OCI-M2 (cell line): ENCODE data around the gene RIT1.
"Not testable (repeated sequence)": the region's sequence is repeated elsewhere in the genome, so short reads cannot be mapped to it uniquely, and the experiment has no call there.

ENCODE experiments used
- DNase-seq: peaks from one replicate; lab custom pipeline; 2025; ENCODE audit not compliant: unreplicated experiment; lab: John Stamatoyannopoulos, UW

The RIT1 gene

DNA sequence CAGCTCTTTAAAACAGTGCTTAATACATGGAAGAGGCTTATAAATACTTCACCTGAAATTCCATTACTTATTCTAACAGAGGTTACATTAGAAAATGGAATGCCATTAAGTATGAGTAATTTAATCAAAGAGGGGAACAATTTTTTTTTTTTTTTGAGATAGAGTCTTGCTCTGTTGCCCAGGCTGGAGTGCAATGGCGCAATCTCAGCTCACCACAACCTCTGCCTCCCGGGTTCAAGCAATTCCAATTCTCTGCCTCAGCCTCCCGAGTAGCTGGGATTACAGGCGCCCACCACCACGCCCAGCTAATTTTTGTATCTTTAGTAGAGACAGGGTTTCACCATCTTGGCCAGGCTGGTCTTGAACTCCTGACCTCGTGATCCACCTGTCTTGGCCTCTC, 15.5 kb downstream of the RIT1 start:
- DNase-seq = not testable (repeated sequence)

DNA sequence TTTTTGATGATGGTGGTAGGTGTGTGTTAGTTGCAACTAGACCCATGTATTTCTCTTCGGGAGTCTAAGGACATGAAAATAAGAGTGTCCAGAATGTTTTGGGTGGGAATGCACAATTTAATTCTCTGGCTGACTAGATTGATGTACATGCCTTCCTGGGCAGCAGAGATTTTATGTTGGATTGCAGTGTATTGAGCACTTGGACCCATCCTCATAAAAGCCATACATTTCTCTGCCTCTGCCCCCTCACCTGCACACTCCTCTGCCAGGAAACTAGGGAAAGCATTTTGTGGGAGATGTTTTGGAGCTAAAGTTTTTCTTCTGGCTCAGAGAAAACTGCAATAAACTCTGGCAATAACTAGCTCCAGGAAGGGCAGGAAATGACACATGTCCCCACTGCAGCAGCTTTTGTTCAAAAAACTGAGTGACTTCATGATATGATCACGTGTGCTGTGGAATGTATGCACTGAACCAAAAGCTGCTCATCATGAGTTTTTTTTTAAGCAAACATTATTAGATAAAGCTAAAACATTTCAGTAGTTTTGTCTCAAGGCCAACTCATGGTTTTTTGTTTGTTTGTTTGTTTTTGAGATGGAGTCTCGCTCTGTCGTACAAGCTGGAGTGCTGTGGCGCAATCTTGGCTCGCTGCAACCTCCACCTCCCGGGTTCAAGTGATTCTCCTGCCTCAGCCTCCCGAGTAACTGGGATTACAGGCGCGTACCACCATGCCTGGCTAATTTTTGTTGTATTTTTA, 17.6 kb downstream of the RIT1 start:
- no peak for DNase-seq

DNA sequence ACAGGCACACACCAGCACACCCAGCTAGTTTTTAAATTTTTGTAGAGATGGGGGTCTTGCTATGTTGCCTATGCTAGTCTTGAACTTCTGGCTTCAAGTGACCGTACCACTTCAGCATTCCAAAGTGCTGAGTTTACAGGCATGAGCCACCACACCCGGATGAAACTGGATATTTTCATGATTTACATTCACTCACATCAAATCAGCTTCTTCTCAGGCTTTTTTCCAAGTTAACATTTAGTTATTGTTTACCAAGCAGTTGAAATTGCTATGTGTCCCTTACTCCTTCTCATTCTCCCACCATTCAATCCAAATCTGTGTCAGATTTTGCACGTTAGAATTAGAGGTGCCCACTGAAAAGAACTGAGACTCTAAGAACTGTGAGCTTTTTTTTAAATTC, 18.4 kb downstream of the RIT1 start:
- DNase-seq = no peak

DNA sequence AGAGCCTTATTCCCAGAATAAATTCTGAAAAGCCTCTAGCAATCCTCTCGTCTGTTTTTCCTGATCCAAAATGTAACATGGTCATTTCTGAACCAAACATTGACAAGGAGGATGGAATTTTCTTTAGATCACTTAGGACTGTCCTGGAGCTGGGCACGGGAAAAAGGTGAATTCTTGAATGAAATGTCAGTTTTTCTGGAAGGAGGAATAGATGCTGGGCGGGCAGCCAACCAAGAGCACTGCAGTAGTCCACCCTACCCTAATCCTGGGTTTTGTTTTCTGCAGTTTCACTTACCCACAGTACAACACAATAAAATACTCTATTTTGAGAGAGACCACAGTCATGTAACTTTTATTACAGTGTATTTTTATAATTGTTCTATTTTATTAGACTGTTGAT, 20.9 kb downstream of the RIT1 start:
- no peak for DNase-seq

DNA sequence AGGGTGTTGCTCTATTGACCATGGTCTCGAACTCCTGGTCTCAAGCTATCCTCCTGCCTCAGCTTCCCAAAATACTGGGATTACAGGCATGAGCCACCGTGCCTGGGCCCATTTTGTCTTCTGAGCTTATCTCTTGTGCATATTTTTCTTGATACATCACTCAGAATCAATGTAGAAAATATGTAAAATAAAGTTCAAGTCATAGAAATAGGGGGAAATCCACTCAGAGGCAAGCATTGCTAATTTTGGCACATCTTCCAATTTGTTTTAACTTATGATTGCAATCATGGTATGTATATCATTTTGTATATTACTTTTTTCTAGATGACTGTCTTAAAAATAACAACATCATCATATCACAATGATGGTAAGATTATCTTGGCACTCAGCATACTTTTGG, 21.6 kb downstream of the RIT1 start:
- no peak for DNase-seq

DNA sequence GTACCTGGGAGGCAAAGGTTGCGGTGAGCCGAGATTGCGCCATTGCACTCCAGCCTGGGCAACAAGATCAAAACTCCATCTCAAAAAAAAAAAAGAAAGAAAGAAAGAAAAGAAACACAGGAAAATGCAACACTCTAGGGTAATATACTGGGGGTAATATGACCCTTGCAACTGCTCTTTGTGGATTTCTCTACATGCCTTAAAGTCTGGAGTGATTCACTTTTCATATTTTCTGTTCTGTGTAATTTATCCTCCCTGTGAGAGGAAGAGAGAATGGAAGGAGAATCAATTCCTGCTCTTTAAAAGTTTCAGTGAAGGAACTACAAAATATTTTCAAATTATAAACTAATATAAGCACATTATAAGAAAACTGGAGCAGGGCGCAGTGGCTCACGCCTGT, 22.7 kb downstream of the RIT1 start:
- DNase-seq = no peak

DNA sequence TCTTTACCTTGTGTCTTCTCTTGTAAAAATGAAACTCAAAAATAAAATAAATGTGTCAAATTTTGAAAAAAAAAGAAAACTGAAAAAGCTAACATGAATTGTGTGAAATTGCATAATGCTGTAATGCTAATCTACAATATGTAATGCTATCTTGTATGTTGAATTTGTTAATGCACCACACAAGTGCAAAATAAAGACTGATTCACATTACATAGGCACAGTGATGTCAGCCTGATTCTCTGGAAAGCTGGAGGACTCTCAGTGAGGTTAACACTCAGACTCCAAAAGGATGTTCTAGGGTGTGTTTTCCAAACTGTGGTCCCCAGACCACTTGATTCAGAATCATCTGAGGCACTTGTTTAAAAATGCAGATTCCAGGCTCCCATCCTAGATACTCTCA, 26.2 kb downstream of the RIT1 start:
- DNase-seq = no peak

DNA sequence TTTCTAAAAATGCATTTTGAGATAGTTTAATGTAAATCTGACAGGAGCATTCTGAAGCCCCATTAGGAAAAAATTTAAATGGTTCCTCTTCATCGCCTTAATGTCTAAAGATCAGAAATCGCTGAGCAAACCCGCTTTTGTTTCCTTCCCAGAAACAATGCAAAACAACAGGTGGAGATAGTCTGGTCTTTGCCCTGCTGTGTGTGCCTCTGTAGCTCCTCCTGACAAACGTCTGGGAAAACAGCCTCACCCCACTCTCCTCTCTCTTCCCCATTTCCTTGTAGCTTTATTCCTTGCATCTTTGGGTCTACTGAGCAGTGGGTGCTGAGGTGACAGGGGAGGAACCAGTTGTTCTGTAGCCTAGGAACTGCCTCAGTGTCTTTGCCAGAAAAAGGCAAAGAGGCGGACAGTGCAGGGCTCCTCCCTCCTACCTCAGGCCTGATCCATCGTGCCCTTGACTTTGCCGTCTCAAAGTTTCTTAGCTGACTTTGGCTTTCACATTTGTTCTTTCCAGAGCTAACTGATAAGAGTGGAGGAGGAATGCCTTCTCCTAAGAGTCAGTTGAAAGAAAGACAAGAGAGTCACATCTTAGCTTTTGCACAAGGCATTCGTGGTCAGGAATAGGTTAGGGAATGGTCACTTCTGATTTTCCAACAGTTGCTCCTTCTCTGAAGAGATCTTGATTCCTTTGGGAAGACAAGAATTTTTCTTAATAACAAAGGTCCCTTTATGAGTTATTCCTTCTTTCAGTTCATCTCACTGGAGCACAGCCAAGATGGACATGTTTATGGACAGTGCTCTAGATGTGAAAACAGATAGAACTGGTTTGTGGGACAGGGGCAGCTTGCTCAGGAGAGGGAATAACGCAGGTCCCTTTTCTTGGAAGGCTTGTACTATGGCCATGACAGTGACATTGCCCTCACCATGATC, 26.9 kb downstream of the RIT1 start:
- DNase-seq = no peak

DNA sequence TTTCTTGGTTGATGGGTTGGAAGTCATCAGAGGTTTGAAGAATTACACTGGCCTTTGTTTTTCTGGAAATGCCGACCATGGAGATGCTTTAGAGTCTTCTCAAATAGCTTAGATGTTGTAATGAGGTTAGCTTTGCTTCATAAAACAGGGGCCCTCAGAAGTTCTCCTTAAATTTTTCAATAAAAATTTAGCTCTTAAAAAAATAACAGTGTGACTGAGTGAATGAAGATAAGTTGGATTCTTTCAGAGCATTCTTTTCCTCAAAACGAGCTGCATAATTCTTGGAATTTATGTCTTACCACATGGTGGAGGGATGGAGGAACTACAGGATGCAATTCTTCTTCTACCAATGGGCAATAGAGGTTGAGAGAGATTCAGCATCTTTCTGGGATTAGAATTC, 28.4 kb downstream of the RIT1 start:
- no peak for DNase-seq

DNA sequence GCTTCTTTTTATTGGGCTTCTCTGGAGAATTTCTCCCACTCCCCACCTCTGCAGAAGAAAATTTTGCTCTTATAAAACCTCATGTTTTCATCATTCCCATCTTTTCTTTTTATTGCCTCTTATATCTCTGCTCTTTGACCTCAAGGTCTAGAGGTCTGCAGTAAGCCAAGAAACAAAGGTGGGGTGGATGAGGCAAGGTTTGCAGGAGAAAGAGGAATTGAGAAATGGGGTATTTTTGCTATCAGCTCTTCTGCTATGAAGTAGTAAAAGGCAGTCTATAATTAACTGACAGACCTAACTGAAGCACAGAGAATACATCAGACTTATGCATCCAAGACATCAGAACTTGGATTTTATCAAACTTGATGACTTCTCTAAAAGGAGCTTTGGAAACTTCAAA, 28.9 kb downstream of the RIT1 start:
- DNase-seq = no peak

DNA sequence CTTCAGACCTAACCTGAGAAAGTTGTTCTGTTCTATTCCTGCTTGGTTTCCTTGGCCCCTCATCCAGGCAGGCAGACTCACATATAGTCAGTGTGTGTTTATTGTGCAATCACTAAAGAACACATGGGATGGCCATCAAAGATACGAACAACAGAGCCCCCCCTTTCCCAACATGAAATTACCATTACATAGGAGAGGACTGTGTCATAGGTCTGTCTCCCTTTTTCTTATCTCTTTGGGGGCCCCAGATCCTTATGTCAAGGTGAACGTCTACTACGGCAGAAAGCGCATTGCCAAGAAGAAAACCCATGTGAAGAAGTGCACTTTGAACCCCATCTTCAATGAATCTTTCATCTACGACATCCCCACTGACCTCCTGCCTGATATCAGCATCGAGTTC, 30.2 kb downstream of the RIT1 start:
- no peak for DNase-seq

DNA sequence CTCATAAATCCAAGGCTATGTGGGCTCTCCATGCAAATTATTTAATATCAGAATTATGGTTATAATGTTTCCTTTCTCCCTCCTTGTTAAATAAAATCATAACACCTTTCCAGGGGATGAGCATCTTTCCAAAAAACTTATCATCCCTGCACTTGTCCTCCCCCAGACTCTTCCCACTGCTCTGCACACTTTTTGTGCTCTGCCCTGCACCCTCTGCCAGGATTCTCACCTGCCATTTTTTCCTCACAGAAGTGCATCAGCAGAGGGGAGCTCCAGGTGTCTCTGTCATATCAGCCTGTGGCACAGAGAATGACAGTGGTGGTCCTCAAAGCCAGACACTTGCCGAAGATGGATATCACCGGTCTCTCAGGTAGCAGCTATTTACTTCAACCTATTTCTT, 30.9 kb downstream of the RIT1 start:
- no peak for DNase-seq

DNA sequence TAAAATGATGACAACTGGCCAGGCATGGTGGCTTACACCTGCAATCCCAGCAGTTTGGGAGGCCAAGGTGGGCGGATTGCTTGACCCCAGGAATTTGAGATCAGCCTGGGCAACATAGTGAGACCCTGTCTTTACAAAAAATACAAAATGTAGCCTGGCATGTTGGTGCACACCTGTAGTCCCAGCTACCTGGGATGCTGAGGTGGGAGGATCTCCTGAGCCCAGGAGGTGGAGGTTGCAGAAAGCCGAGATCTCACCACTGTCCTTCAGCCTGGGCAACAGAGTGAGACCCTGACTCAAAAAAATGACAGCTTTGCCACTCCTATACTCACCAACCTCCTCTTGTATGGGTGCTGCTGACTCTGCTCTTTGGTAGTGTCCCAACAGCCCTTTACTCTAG, 33.2 kb downstream of the RIT1 start:
- no peak for DNase-seq

DNA sequence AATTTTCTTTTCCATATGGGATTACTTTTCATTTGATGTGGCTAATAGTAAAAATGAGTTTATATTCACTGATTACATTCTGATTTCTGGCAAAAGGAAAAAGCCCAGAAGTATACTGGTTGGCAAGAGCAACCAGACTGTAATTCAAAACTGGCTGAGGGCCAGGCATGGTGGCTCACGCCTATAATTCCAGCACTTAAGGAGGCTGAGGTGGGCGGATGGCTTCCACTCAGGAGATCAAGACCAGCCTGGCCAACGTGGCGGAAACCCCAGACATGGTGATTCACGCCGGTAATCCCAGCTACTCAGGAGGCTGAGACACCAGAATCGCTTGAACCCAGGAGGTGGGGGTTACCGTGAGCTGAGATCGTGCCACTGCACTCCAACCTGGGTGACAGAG, 37.3 kb downstream of the RIT1 start:
- no peak for DNase-seq

DNA sequence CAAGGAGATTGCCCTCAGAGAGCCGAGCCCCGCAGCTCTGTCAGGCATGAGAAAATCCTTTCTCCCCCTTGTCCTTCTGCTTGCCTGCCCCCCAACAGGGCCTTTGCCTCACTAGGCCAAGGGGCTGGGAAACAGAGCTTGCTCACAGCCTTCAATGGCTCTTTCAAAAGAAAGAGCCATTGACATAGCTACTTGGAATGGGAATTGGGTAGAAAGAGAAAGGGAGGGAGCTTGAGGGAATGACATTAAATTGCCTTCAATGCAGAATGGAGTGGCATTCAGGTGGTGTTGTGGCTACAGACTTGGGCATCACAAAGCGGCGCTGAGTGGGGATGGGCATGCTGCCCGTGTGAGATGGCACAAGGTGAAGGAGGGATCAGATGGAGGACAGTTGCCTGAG, 38.6 kb downstream of the RIT1 start:
- no peak for DNase-seq

DNA sequence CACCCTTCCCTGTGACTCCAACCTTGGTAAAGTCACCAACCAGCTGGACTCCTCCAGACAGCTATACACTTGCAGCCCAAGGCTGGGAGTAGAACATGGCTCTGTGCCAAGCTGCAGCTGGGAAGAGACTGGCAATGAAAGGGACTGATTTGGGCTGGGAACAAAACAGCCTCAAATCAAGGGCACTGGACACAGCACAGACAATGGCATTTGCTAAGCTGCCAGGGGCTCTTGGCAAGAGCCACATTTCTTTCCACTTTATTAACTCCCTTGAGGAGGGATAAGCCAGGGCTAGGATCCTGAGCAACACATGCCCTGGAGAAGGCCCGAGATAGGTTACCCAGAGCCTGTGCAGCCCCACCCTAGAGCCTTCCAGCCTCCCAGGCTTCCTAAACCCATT, 39.8 kb downstream of the RIT1 start:
- no peak for DNase-seq

DNA sequence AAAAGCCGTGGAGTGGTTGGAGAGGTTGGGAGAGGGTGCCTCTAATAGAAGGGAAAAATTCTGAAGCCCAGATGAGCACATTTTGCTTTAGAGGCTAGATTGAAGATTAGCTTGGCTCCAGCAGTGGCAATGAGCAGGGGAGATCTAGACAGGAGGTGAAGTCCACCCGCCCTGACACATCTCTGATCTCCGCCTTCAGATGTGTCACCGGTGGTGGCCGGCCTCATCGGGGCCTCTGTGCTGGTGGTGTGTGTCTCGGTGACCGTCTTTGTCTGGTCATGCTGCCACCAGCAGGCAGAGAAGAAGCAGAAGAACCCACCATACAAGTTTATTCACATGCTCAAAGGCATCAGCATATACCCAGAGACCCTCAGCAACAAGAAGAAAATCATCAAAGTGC, 43.4 kb downstream of the RIT1 start:
- no peak for DNase-seq

DNA sequence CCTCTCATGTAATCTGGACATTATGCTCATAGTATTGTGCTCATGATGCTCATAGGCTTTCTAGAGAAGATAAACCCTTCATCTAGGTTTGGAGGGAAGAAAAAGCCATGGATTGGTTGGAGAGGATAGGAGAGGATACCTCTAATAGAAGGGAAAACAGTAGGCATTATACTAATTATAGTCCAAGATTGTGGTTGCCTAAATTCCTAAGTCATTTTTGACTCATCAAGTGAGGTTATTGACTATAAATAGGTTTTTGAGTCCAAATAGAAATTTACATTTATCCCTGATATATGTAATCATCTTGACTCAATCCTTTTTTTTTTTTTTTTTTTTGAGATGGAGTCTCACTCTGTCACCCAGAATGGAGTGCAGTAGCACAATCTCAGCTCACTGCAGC, 46.8 kb downstream of the RIT1 start:
- DNase-seq = no peak

DNA sequence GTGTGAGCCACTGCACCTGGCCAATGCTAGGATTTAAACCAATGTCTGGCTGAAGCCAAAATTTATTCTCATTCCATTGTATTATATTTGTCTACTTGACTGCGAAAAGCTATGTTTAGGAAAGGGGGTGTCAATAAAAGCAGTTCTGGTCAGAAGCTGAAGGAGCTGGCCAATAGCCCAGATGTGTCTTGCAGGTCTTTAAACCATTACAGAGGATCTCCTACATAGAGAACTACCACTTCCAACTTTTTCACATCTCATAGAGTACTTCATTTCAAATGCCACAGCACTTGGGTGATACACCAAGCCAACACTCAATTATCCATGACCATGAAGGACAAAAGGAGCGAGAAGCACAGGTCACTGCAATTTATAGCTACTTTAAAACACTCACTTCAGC, 49.3 kb downstream of the RIT1 start:
- no peak for DNase-seq

DNA sequence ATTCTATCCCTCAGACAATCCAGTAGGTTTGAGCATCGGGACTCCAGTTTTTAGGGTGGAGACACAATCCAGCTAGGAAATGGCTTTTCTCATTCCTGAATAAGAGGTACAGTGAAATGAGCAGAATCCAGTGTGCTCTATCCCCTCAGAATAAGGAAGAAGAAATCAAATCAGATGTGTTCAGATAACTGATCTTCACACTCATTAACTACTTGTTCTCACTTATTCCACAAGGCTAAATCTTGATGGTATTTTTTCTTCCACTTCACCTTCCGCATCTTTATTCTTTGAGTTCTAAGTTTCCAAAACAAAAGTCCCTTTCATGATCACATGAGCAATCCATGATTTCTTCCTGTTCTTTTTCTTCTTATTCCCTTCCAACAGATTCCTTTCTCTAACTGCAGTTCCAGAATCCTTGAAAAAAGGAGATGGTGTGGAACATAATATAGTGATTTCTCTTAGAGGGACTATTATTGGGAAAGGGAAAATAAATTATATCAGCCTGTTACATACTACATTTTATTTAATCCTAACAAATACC, 50.1 kb downstream of the RIT1 start:
- no peak for DNase-seq

DNA sequence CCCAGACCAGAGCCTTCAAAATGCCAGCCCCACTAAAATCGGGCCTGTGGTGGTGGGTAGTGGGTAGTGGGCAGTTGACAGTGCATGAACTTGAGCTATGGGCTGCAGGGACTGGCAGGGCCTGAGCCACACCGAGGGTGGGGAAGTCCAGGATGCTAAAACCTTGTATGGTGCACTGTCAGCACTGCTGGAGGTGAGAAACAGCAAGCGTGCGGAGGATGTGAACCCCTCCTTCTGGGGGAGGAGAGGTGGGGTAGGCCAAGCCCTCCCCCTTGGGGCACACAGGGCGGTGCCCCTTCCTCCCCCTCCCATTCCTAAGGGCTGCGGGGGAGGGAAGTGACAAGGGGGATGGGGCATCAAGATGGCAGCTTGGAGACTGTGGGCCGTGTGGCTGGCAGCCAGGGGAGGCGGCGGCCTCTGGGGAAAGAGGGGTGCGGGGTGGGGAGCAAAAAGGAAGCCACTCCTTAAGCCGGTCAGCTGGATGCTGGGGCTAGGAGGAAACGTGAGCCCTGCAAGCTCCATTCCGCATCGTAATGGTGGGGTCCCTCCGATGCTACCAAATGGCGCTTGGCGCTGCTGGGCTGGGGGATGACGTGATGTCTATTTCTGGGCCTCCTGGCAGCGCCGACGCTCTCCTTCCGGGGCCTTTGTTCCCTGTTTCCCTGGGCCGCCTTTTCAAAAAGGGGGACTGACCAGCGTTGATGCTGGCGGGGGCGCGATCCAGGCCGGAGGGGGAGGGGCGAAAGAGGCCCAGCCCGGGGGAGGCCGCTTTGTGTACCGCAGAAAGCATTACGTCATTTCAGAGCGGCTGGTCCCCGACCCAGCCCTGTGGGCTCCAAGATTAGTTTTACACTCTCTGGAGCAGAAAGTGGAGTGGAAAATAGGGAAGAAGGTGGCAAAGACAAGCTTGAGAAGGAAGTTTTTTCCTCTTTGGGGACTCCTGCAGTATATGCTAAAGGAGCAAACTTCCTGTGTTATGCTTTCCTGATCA, 51.0 kb downstream of the RIT1 start:
- no peak for DNase-seq
